Activated naive CD4-positive, alpha-beta T cell treated with anti-CD3 and anti-CD28 coated beads for 36 hours (primary cell): ENCODE results near the gene COL28A1. TPM values are rescaled to one million over a fixed set of nuclear protein-coding genes. Genes with fewer than 3 reads are reported as not detected.

ENCODE experiments used
- CTCF ChIA-PET: fragments of 350-600 bp; sonication (Branson Sonifier 250); formaldehyde crosslinking; loops from one replicate; lab custom pipeline; 2021; ENCODE audit warnings: antibody characterized with exemption; lab: Charles Lee
- DNase-seq: peaks from one replicate; pipeline ENCODE4 v3.0.0-alpha.2; 2020
- H3K27ac Mint-ChIP-seq: one replicate; pipeline ENCODE4 v1.8.0; 2021; ENCODE audit warnings: mild to moderate bottlenecking, mixed read lengths
- H3K27me3 Mint-ChIP-seq: one replicate; pipeline ENCODE4 v1.8.0; 2021; ENCODE audit warnings: low read depth, mixed read lengths
- H3K36me3 Mint-ChIP-seq: one replicate; pipeline ENCODE4 v1.8.0; 2021; ENCODE audit warnings: low read depth, mixed read lengths
- H3K4me1 Mint-ChIP-seq: one replicate; pipeline ENCODE4 v1.8.0; 2021; ENCODE audit warnings: low read depth, mixed read lengths
- H3K4me3 Mint-ChIP-seq: one replicate; pipeline ENCODE4 v1.8.0; 2021; ENCODE audit warnings: mild to moderate bottlenecking, moderate library complexity, mixed read lengths
- H3K9me3 Mint-ChIP-seq: one replicate; pipeline ENCODE4 v1.8.0; 2021; ENCODE audit warnings: mixed read lengths
- intact Hi-C: fragments of 100-400 bp; cut with micrococcal nuclease; formaldehyde crosslinking; loops from one replicate; pipeline ENCODE4 v1.15.1; 2023
- total RNA-seq, 2 experiments: library from RNA; stranded (reverse); gene quantifications; one replicate each; pipeline ENCODE4 v1.2.3, GENCODE V29; 2021

COL28A1 gene
- total RNA-seq, 2 experiments from 2014 or later = not detected

GRCh38 chr7:7315851-7316250 is 219.8 kb downstream of the COL28A1 start:
- intact Hi-C loops = no loop called here
- DNase-seq = no peak

GRCh38 chr7:7312323-7312722 is 223.3 kb downstream of the COL28A1 start:
- Mint-ChIP-seq H3K36me3 (no peaks in the 10 kb centered on the region), H3K4me3 (no peak overlapping the region), H3K9me3 (no peaks in the 10 kb centered on the region), H3K4me1 (no peaks in the 10 kb centered on the region), H3K27me3 (no peaks in the 10 kb centered on the region), H3K27ac (no peak overlapping the region)
- CTCF ChIA-PET = no interaction called here
- no peak for DNase-seq
- intact Hi-C loops = no loop called here

More at GRCh38 chr7:7315851-7316250, 219.8 kb downstream of the COL28A1 start:
- CTCF ChIA-PET = no interaction called here
- Mint-ChIP-seq H3K9me3 (no peaks in the 10 kb centered on the region), H3K4me1 (no peaks in the 10 kb centered on the region), H3K27ac (no peak overlapping the region), H3K27me3 (no peaks in the 10 kb centered on the region), H3K4me3 (no peak overlapping the region), H3K36me3 (no peaks in the 10 kb centered on the region)

GRCh38 chr7:7311001-7311400 is 224.7 kb downstream of the COL28A1 start:
- DNase-seq = no peak
- intact Hi-C loops = no loop called here
- Mint-ChIP-seq H3K4me3 (no peak overlapping the region), H3K27ac (no peak overlapping the region), H3K4me1 (no peaks in the 10 kb centered on the region), H3K27me3 (no peaks in the 10 kb centered on the region), H3K36me3 (no peaks in the 10 kb centered on the region), H3K9me3 (no peaks in the 10 kb centered on the region)
- CTCF ChIA-PET = no interaction called here

GRCh38 chr7:7309203-7309602 is 226.5 kb downstream of the COL28A1 start:
- CTCF ChIA-PET = no interaction called here
- intact Hi-C loops = no loop called here

More at GRCh38 chr7:7309203-7309602, 226.5 kb downstream of the COL28A1 start:
- Mint-ChIP-seq H3K36me3 (no peaks in the 10 kb centered on the region), H3K4me1 (no peaks in the 10 kb centered on the region), H3K4me3 (no peak overlapping the region), H3K27me3 (no peaks in the 10 kb centered on the region), H3K9me3 (no peaks in the 10 kb centered on the region), H3K27ac (no peak overlapping the region)
- no peak for DNase-seq

Other genes starting within 250 kb of the COL28A1 start
- 10 to 100 TPM; 40.6 to 43.0 TPM for gene MIOS, start 31.0 kb upstream of the COL28A1 start, total RNA-seq
- gene UMAD1, start 104.9 kb upstream of the COL28A1 start, total RNA-seq = 10 to 100 TPM; 13.8 to 14.3 TPM
- 100 to 1,000 TPM; 219 to 223 TPM for gene RPA3, start 182.7 kb upstream of the COL28A1 start, total RNA-seq